Subcutaneous abdominal adipose tissue (tissue), 5 donors: ENCODE results near the gene CPEB3.
"Not testable (repeated sequence)": the region's sequence is repeated elsewhere in the genome, so short reads cannot be mapped to it uniquely, and the experiment has no call there.

Experiments
- H3K27ac ChIP-seq: one replicate; pipeline ENCODE4 v1.7.0; 2013; ENCODE audit warnings: low read depth, mild to moderate bottlenecking, inconsistent platforms, low read length, moderate library complexity
- H3K27me3 ChIP-seq, 5 donors: one replicate each; pipeline ENCODE4 v1.7.0; 2013; ENCODE audit warnings: low read length in 5 of 5, inconsistent platforms in 1 of 5; ENCODE audit not compliant: control insufficient read depth in 5 of 5, insufficient read depth in 4 of 5
- H3K36me3 ChIP-seq, 5 donors: one replicate each; pipeline ENCODE4 v1.7.0; 2013; ENCODE audit warnings: low read length in 5 of 5; ENCODE audit not compliant: control insufficient read depth in 5 of 5, insufficient read depth in 5 of 5
- H3K4me1 ChIP-seq, 5 donors: one replicate each; pipeline ENCODE4 v1.7.0; 2013; ENCODE audit warnings: low read length in 5 of 5, mild to moderate bottlenecking in 3 of 5, moderate library complexity in 1 of 5; ENCODE audit not compliant: control insufficient read depth in 5 of 5, insufficient read depth in 5 of 5
- H3K4me3 ChIP-seq, 5 donors: one replicate each; pipeline ENCODE4 v1.7.0; 2013; ENCODE audit warnings: low read length in 5 of 5, low read depth in 1 of 5
- H3K9ac ChIP-seq, 5 donors: one replicate each; pipeline ENCODE4 v1.7.0; 2013; ENCODE audit warnings: low read length in 5 of 5, mild to moderate bottlenecking in 4 of 5, moderate library complexity in 3 of 5
- H3K9me3 ChIP-seq, 5 donors: one replicate each; pipeline ENCODE4 v1.7.0; 2013; ENCODE audit warnings: low read length in 5 of 5; ENCODE audit not compliant: control insufficient read depth in 5 of 5
- donor health status: healthy.
- donor health status: healthy.
- donor health status: healthy.
- donor health status: healthy.
- donor health status: healthy.

Gene CPEB3

GRCh38 chr10:92156874-92157773, 133.8 kb downstream of the CPEB3 start:
- Histone ChIP-seq H3K9ac (peak overlapping the region in 1 of 5 donors; percentile 31), H3K4me3 (peak overlapping the region in 3 of 5 donors; percentile 29 to 52 (median 48)), H3K36me3 (no peaks in the 10 kb centered on the region), H3K27ac (no peak overlapping the region), H3K4me1 (peaks cover 0 to 4% (median 0%) of the 10 kb centered on the region in 5 donors), H3K9me3 (no peaks in the 10 kb centered on the region), H3K27me3 (no peaks in the 10 kb centered on the region)

- peaks cover 0 to 16% (median 7%) of the 10 kb centered on the region in 5 donors for H3K4me1 ChIP-seq
- no peak overlapping the region for H3K27ac ChIP-seq
- no peak overlapping the region for H3K9ac ChIP-seq
- H3K9me3 ChIP-seq, result no peaks in the 10 kb centered on the region
- no peaks in the 10 kb centered on the region for H3K36me3 ChIP-seq
- H3K27me3 ChIP-seq, result no peaks in the 10 kb centered on the region
- no peak overlapping the region for H3K4me3 ChIP-seq
Measured at GRCh38 chr10:92150823-92151222, 140.1 kb downstream of the CPEB3 start.

- Histone ChIP-seq H3K27ac (no peak overlapping the region), H3K27me3 (no peaks in the 10 kb centered on the region), H3K9me3 (no peaks in the 10 kb centered on the region), H3K4me3 (no peak overlapping the region), H3K36me3 (no peaks in the 10 kb centered on the region), H3K4me1 (peaks cover 0 to 20% (median 7%) of the 10 kb centered on the region in 5 donors), H3K9ac (no peak overlapping the region)
Measured at GRCh38 chr10:92149261-92149660, 141.6 kb downstream of the CPEB3 start.

GRCh38 chr10:92146781-92147180, 144.1 kb downstream of the CPEB3 start:
- no peaks in the 10 kb centered on the region for H3K9me3 ChIP-seq
- no peaks in the 10 kb centered on the region for H3K27me3 ChIP-seq
- peaks cover 0 to 20% (median 8%) of the 10 kb centered on the region in 5 donors for H3K4me1 ChIP-seq
- peaks cover 0 to 5% (median 2%) of the 10 kb centered on the region in 5 donors for H3K36me3 ChIP-seq
- no peak overlapping the region for H3K4me3 ChIP-seq
- no peak overlapping the region for H3K27ac ChIP-seq
- peak overlapping the region in 1 of 5 donors; percentile 26 for H3K9ac ChIP-seq

- H3K27ac ChIP-seq, result no peak overlapping the region
Measured at GRCh38 chr10:92146107-92146506, 144.8 kb downstream of the CPEB3 start.

GRCh38 chr10:92142949-92143348, 147.9 kb downstream of the CPEB3 start:
- peaks cover 0 to 5% (median 3%) of the 10 kb centered on the region in 5 donors for H3K36me3 ChIP-seq
- H3K9me3 ChIP-seq, result no peaks in the 10 kb centered on the region
- H3K9ac ChIP-seq, result no peak overlapping the region
- peaks cover 0 to 19% (median 4%) of the 10 kb centered on the region in 5 donors for H3K4me1 ChIP-seq
- H3K27ac ChIP-seq, result no peak overlapping the region
- H3K4me3 ChIP-seq, result no peak overlapping the region
- no peaks in the 10 kb centered on the region for H3K27me3 ChIP-seq

More at GRCh38 chr10:92146107-92146506, 144.8 kb downstream of the CPEB3 start:
- H3K9me3 ChIP-seq, result no peaks in the 10 kb centered on the region
- H3K9ac ChIP-seq, result no peak overlapping the region
- H3K4me1 ChIP-seq, result peaks cover 0 to 20% (median 7%) of the 10 kb centered on the region in 5 donors
- H3K4me3 ChIP-seq, result no peak overlapping the region
- H3K36me3 ChIP-seq, result peaks cover 0 to 5% (median 2%) of the 10 kb centered on the region in 5 donors
- H3K27me3 ChIP-seq, result no peaks in the 10 kb centered on the region

GRCh38 chr10:92142512-92142911, 148.4 kb downstream of the CPEB3 start:
- Histone ChIP-seq H3K4me1 (peaks cover 0 to 15% (median 4%) of the 10 kb centered on the region in 5 donors), H3K4me3 (no peak overlapping the region), H3K36me3 (peaks cover 0 to 5% (median 3%) of the 10 kb centered on the region in 5 donors), H3K9me3 (no peaks in the 10 kb centered on the region), H3K27ac (no peak overlapping the region), H3K27me3 (no peaks in the 10 kb centered on the region), H3K9ac (no peak overlapping the region)

- not testable (repeated sequence) for H3K4me1 ChIP-seq, H3K9ac ChIP-seq, H3K27ac ChIP-seq, H3K9me3 ChIP-seq, H3K4me3 ChIP-seq, H3K27me3 ChIP-seq
- H3K36me3 ChIP-seq, result peaks cover 0 to 11% (median 4%) of the 10 kb centered on the region in 5 donors
Measured at GRCh38 chr10:92141147-92141546, 149.7 kb downstream of the CPEB3 start.

GRCh38 chr10:92134049-92134448, 156.8 kb downstream of the CPEB3 start:
- H3K9ac ChIP-seq, H3K9me3 ChIP-seq, H3K27me3 ChIP-seq, H3K36me3 ChIP-seq, H3K4me1 ChIP-seq, H3K27ac ChIP-seq, H3K4me3 ChIP-seq: not testable (repeated sequence)

- no peak overlapping the region for H3K27ac ChIP-seq
- H3K4me1 ChIP-seq, result no peaks in the 10 kb centered on the region
- no peaks in the 10 kb centered on the region for H3K27me3 ChIP-seq
- no peaks in the 10 kb centered on the region for H3K36me3 ChIP-seq
- no peak overlapping the region for H3K4me3 ChIP-seq
- H3K9ac ChIP-seq, result no peak overlapping the region
- no peaks in the 10 kb centered on the region for H3K9me3 ChIP-seq
Measured at GRCh38 chr10:92131275-92131820, 159.5 kb downstream of the CPEB3 start.
